ENCODE measurements around the gene UGGT1.
A peak's percentile ranks its signal among the peaks of the same experiment; 100 is the strongest.

- TF ChIP-seq POLR2A (IDR thresholded peaks at IDR 0.05; ENCODE audit: low read length) (no peak), SMC3 (IDR thresholded peaks at IDR 0.05) (peak; percentile 43), ESRRA (IDR thresholded peaks at IDR 0.05; ENCODE audit: borderline replicate concordance, low read length) (no peak), ZC3H11A (IDR thresholded peaks at IDR 0.05) (no peak)
- TF ChIP-seq, protein P1, sequence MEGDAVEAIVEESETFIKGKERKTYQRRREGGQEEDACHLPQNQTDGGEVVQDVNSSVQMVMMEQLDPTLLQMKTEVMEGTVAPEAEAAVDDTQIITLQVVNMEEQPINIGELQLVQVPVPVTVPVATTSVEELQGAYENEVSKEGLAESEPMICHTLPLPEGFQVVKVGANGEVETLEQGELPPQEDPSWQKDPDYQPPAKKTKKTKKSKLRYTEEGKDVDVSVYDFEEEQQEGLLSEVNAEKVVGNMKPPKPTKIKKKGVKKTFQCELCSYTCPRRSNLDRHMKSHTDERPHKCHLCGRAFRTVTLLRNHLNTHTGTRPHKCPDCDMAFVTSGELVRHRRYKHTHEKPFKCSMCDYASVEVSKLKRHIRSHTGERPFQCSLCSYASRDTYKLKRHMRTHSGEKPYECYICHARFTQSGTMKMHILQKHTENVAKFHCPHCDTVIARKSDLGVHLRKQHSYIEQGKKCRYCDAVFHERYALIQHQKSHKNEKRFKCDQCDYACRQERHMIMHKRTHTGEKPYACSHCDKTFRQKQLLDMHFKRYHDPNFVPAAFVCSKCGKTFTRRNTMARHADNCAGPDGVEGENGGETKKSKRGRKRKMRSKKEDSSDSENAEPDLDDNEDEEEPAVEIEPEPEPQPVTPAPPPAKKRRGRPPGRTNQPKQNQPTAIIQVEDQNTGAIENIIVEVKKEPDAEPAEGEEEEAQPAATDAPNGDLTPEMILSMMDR (IDR thresholded peaks at IDR 0.05): peak; percentile 71
Measured at GRCh38 chr2:128178650-128179460, 87.9 kb downstream of the UGGT1 start.

Measured in A549 (cell line).